ENCODE measurements around the gene STIM1. TPM values are rescaled to one million over a fixed set of nuclear protein-coding genes. Genes with fewer than 3 reads are reported as not detected.
"Not testable (repeated sequence)": the region's sequence is repeated elsewhere in the genome, so short reads cannot be mapped to it uniquely, and the experiment has no call there.

STIM1 gene
- total RNA-seq, 1 donor from 2014 or later: 16.5 TPM

- no peak for DNase-seq (ENCODE audit: low read depth)
- no peak for TF ChIP-seq CTCF (conservative IDR thresholded peaks at IDR 0.05; ENCODE audit: low read depth, low read length)
- no peak overlapping the region for H3K4me3 ChIP-seq (ENCODE audit: low read depth, low read length)
These were observed 183.5 kb downstream of the STIM1 start for GRCh38 chr11:4039011-4039410.

- no peak overlapping the region for H3K4me3 ChIP-seq (ENCODE audit: low read depth, low read length)
- TF ChIP-seq CTCF (conservative IDR thresholded peaks at IDR 0.05; ENCODE audit: low read depth, low read length): no peak
- no peak for DNase-seq (ENCODE audit: low read depth)
These were observed 185.0 kb downstream of the STIM1 start for GRCh38 chr11:4040461-4040860.

GRCh38 chr11:4041731-4042391, 186.4 kb downstream of the STIM1 start:
- TF ChIP-seq CTCF (conservative IDR thresholded peaks at IDR 0.05; ENCODE audit: low read depth, low read length): no peak
- no peak overlapping the region for H3K4me3 ChIP-seq (ENCODE audit: low read depth, low read length)
- no peak for DNase-seq (ENCODE audit: low read depth)

GRCh38 chr11:4044976-4045646, 189.6 kb downstream of the STIM1 start:
- DNase-seq (ENCODE audit: low read depth): no peak
- no peak overlapping the region for H3K4me3 ChIP-seq (ENCODE audit: low read depth, low read length)
- TF ChIP-seq CTCF (conservative IDR thresholded peaks at IDR 0.05; ENCODE audit: low read depth, low read length): no peak

GRCh38 chr11:4048340-4048739, 192.9 kb downstream of the STIM1 start:
- TF ChIP-seq CTCF (conservative IDR thresholded peaks at IDR 0.05; ENCODE audit: low read depth, low read length): no peak
- DNase-seq (ENCODE audit: low read depth): no peak
- H3K4me3 ChIP-seq (ENCODE audit: low read depth, low read length): no peak overlapping the region

- TF ChIP-seq CTCF (conservative IDR thresholded peaks at IDR 0.05; ENCODE audit: low read depth, low read length): no peak
- no peak overlapping the region for H3K4me3 ChIP-seq (ENCODE audit: low read depth, low read length)
- no peak for DNase-seq (ENCODE audit: low read depth)
These were observed 193.5 kb downstream of the STIM1 start for GRCh38 chr11:4049006-4049405.

- no peak for DNase-seq (ENCODE audit: low read depth)
- TF ChIP-seq CTCF (conservative IDR thresholded peaks at IDR 0.05; ENCODE audit: low read depth, low read length): no peak
- no peak overlapping the region for H3K4me3 ChIP-seq (ENCODE audit: low read depth, low read length)
These were observed 194.7 kb downstream of the STIM1 start for GRCh38 chr11:4050138-4050537.

GRCh38 chr11:4053200-4053599, 197.7 kb downstream of the STIM1 start:
- H3K4me3 ChIP-seq (ENCODE audit: low read depth, low read length); DNase-seq (ENCODE audit: low read depth): not testable (repeated sequence)
